Putamen (tissue), 1 donor: Measurements from ENCODE around the gene GRK1.

ENCODE experiments used
- DNase-seq: peaks from one replicate; pipeline ENCODE4 v3.0.0-alpha.2; 2016; ENCODE audit warnings: low spot score

GRK1 gene

GRCh38 chr13:113775451-113776145 lies 108.6 kb downstream of the GRK1 start:
- DNase-seq, result no peak

- DNase-seq, result no peak
Measured at GRCh38 chr13:113776231-113777125, 109.5 kb downstream of the GRK1 start.

- DNase-seq, result no peak
Measured at GRCh38 chr13:113777311-113778260, 110.6 kb downstream of the GRK1 start.

DNA sequence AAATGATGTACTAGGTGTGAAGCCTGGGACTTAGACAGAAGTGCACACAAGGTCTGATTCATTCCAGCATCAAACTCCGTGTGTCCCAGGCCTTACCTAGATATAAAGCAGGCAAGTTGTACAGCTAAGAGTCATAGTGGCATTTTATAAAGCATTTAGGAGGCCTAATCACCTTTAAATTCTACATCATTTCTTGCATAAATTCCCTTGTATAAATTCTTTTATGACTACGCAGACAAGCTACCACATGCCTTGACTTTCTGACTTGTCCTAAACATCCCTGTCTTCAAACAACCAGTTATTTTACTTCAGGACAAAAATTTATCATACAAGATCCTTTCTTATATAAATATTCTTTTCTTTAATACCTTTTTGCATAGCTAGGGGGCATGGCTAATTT lies 114.6 kb downstream of the GRK1 start:
- DNase-seq, result no peak

DNA sequence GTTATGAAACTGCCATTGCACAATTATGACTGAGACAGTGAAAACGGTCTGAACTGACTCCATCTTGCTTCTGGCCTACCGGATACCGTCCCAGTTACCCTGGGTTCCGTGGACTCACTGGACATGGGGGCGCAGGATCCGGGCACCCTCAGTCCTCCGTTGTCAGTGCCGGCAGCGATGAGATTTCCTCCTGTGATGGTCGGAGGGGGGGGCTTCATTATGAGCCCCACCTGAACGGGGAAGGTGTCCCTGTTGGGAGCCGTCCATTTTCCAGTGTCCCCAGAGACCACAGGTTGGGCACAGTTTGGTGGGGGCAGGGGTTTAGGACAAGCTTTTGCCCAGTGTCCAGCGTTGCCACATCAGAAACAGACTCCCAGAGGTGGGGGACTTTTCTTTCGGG lies 115.5 kb downstream of the GRK1 start:
- DNase-seq, result no peak

DNA sequence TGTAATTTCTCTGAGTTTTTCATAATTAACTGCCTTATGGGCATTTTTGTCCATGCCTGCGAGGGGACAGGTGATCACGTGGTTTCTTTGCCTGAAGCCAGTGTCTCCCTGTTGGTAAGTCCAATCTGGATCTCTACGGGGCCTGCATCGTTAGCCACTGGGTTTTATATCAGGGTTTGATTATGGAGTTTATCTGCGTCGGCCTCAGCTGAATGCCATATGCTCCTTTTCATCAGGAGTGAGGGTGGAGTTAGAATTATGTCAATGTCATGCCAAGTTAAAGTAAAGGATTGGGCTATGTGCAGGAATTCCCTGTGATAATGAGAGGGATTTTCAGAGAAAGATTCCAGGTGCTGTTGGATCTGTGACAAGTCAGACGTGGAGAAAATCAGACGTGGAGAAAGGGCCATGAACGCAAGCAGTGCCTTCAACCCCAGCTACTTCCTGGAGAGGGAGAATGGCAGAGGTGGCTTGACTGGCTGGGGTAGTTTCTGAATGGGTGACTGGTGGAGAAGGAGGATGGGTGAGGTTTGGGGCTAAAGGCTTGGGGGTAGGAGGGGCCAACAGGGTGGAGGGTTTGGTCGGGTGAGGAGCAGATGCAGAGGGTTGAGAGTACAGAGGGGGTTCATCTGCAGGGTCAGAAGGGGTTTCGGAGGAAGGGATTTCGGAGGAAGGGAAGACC lies 116.3 kb downstream of the GRK1 start:
- no peak for DNase-seq

- no peak for DNase-seq
Measured at GRCh38 chr13:113783966-113784644, 117.1 kb downstream of the GRK1 start.

GRCh38 chr13:113784645-113785024 lies 117.6 kb downstream of the GRK1 start:
- no peak for DNase-seq

DNA sequence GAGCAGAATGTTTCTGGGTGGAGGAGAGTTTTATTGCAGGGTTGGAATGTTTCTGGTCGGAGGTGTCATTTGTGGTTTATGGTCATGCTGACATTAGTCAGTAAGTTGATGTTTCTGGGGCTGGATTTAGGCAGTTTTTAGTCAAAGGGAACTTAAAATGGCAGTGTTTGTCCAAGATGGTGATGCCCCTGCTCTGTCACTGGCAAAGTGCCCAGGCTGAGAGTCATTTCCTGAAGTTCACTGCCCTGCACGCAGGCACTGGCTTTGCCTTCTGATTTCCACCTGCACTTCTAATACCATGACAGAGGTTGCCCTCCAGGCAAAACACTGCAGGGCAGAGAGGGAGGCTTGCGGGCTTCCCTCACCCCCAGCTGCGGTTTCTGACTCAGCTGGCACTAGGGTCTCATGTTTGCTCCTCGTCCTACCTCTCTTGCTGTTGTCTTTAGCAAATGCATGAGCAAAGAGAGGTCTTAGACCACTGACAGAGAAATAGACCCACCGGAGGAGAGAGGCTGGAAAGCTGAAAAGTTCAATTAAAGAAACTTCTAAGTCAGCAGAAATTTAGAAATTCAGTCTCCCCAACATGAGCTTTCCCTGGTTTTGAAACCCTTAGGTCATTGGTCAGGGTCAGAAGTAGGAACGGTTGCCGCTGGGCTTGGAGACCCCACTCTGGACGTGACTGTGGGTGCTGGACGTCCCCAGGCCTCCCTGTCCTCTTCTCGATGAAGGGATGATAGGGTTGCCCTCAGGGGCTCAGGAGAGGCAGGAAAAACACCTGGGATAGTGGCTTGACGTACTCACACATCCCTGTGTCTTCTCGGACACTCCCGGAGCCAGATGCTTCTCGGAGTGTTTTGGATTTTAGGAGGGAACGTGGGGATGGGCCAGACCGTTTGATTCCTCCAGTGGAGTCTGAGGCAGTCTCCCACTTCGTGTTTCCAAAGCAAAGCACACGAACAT lies 118.3 kb downstream of the GRK1 start:
- no peak for DNase-seq

DNA sequence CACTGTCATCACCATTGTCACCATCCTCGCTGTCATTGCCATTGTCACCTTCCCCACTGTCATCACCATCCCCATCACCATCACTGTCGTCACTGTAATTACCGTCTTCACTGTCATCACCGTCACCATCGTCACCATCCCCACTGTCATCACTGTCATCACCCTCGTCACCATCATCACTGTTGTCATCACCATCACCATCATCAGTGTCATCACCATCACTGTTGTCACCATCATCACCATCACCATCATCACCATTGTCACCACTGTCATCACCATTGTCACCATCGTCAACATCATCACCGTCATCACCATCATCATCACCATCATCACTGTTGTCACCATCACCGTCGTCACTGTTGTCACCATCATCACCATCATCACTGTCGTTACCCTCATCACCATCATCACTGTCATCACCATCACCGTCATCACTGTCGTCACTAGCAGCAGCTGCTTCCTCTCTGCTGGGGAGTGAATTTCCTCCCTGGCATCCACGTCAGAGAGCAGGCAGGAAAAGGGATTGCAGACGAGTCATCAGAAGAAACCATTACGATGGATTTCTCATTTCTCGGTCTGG lies 119.3 kb downstream of the GRK1 start:
- DNase-seq, result no peak
